Nephron (organoid): ENCODE measurements around the gene DUSP22.

Experiments
- H3K27ac Mint-ChIP-seq, 3 experiments: 2 replicates each; pipeline ENCODE4 v1.8.0; 2020; ENCODE audit warnings: mixed read lengths in 3 of 3, mild to moderate bottlenecking in 2 of 3, moderate library complexity in 1 of 3
- H3K27me3 Mint-ChIP-seq: 2 replicates; pipeline ENCODE4 v1.8.0; 2021; ENCODE audit warnings: low read depth, mild to moderate bottlenecking, moderate library complexity, mixed read lengths
- H3K36me3 Mint-ChIP-seq: 2 replicates; pipeline ENCODE4 v1.8.0; 2020; ENCODE audit warnings: low read depth, mixed read lengths
- H3K4me1 Mint-ChIP-seq: 2 replicates; pipeline ENCODE4 v1.8.0; 2020; ENCODE audit warnings: mixed read lengths
- H3K4me3 Mint-ChIP-seq, 3 experiments: 2 replicates each; pipeline ENCODE4 v1.8.0; 2020; ENCODE audit warnings: mild to moderate bottlenecking in 3 of 3, mixed read lengths in 3 of 3, moderate library complexity in 2 of 3
- H3K9me3 Mint-ChIP-seq: 2 replicates; pipeline ENCODE4 v1.8.0; 2020; ENCODE audit warnings: mixed read lengths
- TF ChIP-seq, protein P1 (sequence below), 3 experiments: fragments of 200-600 bp; sonication (generic); IDR thresholded peaks; one replicate each; pipeline ENCODE4 v1.5.0; 2021; ENCODE audit warnings: antibody characterized with exemption in 3 of 3; ENCODE audit not compliant: unreplicated experiment in 3 of 3

Gene DUSP22

DNA sequence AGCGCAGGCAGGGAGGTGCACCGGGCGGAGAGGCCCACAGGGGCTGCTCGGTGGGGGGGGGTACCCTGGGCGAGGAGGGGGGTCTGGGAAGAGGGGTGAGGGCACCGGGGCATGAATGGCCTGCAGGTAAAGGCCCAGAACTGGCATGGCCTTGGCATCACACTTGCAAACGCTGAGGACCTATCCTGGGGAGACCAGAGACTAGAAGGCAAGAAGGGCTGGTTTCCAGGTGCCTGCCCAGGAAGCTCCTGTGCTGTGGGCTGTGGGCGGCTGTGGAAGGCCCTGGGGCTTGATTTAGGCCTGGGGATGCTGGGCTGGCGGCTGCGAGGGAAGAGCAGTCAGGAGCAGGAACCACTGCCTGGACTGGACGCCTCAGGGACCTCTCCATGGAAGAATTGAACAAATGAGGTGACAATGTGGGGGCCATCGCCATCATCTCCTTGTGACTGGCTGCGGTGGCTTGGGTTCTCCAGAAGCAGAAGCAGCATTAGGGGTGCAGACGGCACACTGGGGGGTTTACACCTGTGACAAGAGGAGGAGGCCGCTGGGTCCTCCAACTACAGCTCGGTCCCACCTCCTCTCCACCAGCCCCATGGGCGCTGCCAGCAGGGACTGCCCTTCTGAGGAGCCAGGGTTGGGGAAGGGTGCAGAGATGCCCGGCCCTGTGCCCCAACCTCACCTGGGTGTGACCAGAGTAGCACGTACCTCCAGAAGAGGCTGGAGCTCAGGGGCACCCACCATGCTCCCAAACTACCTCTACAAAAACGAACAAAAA lies 67.2 kb downstream of the DUSP22 start:
- peaks cover 3% of the 10 kb centered on the region for H3K27me3 Mint-ChIP-seq
- no peak overlapping the region for H3K4me3 Mint-ChIP-seq
- peaks cover 56% of the 10 kb centered on the region for H3K9me3 Mint-ChIP-seq
- H3K4me1 Mint-ChIP-seq = peaks cover 43% of the 10 kb centered on the region
- H3K27ac Mint-ChIP-seq = no peak overlapping the region
- TF ChIP-seq, protein P1, sequence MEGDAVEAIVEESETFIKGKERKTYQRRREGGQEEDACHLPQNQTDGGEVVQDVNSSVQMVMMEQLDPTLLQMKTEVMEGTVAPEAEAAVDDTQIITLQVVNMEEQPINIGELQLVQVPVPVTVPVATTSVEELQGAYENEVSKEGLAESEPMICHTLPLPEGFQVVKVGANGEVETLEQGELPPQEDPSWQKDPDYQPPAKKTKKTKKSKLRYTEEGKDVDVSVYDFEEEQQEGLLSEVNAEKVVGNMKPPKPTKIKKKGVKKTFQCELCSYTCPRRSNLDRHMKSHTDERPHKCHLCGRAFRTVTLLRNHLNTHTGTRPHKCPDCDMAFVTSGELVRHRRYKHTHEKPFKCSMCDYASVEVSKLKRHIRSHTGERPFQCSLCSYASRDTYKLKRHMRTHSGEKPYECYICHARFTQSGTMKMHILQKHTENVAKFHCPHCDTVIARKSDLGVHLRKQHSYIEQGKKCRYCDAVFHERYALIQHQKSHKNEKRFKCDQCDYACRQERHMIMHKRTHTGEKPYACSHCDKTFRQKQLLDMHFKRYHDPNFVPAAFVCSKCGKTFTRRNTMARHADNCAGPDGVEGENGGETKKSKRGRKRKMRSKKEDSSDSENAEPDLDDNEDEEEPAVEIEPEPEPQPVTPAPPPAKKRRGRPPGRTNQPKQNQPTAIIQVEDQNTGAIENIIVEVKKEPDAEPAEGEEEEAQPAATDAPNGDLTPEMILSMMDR (IDR thresholded peaks at IDR 0.05; ENCODE audit: unreplicated experiment in 3 of 3) = no peak
- H3K36me3 Mint-ChIP-seq = no peaks in the 10 kb centered on the region

- Mint-ChIP-seq H3K9me3 (peaks cover 50% of the 10 kb centered on the region), H3K27me3 (peaks cover 3% of the 10 kb centered on the region), H3K36me3 (no peaks in the 10 kb centered on the region), H3K27ac (peak overlapping the region in 1 of 3 experiments; percentile 2), H3K4me1 (peaks cover 36% of the 10 kb centered on the region), H3K4me3 (no peak overlapping the region)
- TF ChIP-seq, protein P1 (IDR thresholded peaks at IDR 0.05; ENCODE audit: unreplicated experiment in 3 of 3) = no peak
These were observed 68.1 kb downstream of the DUSP22 start for GRCh38 chr6:360349-360748.

DNA sequence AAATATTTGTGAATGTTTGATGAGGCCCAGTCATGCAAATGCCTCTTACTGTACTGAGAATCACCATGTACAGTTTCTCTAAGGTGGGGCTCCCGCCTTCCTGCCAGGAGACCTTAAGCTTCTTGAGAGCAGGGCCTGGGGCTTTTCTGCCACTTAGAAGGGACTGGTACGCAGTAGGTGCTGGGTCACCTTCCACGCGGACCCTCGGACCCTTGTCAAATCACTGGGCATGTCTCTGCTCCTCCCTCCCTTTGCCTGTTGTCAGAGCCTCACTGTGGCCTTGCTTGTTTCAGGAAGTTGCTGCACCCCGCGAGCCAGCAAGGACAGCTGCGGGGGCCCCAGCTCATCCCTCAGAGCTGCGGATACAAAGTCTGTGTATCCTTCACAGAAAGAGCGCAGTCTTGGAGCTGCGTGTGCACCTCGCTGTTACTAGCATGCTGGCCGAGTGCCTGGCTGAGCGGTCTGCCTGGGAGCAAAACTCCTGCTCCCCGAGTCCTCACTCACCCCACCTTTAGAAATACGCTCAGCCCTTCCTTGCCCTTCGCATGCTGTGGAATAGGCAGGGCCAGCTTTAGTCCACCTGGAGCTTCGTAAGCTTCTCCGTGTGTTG lies 68.6 kb downstream of the DUSP22 start:
- Mint-ChIP-seq H3K9me3 (peaks cover 53% of the 10 kb centered on the region), H3K4me3 (no peak overlapping the region), H3K27me3 (peaks cover 7% of the 10 kb centered on the region), H3K27ac (peak overlapping the region in 2 of 3 experiments; percentile 2 to 56), H3K4me1 (peaks cover 35% of the 10 kb centered on the region), H3K36me3 (no peaks in the 10 kb centered on the region)
- TF ChIP-seq, protein P1 (IDR thresholded peaks at IDR 0.05; ENCODE audit: unreplicated experiment in 3 of 3) = no peak

DNA sequence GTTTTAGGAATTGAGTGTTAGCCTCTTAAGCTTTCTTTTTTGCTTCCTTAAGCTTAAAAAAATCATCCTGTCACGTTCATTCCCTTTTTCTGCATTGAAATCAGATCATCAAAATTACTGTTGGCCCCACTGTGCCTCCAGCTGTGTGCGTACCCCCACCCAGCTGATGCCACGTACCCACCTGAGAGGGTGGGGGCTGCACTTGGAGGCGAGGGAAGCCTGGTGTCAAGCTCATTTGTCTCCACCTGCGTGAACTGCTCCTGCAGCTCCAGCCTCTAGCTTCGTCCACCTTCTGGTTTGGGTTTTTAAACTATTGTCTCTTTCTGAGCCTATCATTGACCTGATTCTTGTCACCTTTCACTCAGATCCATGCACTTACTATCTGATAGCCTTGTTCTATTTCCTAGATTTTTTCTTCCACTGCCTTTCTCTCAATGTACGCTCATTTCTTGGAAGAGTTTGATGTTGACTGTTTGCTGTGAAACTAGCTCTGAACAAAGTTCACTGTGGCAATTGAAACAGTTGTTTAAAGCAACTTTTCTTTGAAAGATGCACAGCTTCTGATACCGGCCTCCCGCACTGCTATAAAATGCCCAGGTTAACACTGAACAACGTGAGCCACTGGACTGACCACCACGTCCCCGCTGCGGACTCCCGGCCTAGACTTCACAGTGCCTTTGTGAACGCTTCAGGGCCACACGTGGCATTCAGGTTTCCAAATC lies 69.3 kb downstream of the DUSP22 start:
- H3K27me3 Mint-ChIP-seq = peaks cover 7% of the 10 kb centered on the region
- no peaks in the 10 kb centered on the region for H3K36me3 Mint-ChIP-seq
- TF ChIP-seq, protein P1 (IDR thresholded peaks at IDR 0.05; ENCODE audit: unreplicated experiment in 3 of 3) = no peak
- peaks cover 37% of the 10 kb centered on the region for H3K4me1 Mint-ChIP-seq
- H3K4me3 Mint-ChIP-seq = no peak overlapping the region
- peaks cover 50% of the 10 kb centered on the region for H3K9me3 Mint-ChIP-seq
- no peak overlapping the region for H3K27ac Mint-ChIP-seq

DNA sequence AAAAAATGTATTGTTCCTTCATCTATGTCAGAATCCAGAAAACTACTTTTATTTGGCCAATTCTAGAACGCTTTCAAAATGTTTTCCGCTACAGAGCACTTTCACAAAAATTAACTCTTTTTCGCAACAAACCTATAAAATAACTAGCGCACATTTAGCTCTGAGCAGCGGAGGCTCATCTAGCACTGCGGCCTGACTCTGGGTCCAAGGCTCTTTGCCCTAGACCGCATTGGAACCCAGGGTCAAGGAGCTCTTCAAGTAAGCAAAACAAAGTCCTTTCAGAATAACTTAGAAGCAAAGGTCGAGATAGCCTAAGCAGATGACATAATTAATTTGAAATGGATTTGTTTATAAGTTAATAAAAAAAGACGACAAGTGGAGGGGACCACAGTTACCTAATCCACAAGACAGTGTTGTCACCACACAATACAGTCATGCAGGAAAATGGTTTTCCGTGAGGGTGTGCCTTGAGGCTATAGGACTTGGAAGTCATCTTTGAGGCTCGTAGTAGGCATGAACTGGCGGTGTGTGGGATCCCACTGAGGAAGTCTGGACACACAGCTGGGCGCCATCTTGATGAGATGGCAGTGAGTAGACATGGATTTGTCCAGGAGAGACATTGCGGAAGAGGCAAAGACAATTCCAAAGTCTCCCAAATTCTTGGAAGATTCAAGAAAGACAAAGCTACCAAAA lies 70.1 kb downstream of the DUSP22 start:
- Mint-ChIP-seq H3K36me3 (no peaks in the 10 kb centered on the region), H3K27me3 (peaks cover 7% of the 10 kb centered on the region), H3K4me3 (no peak overlapping the region), H3K27ac (no peak overlapping the region), H3K4me1 (peaks cover 45% of the 10 kb centered on the region), H3K9me3 (peaks cover 45% of the 10 kb centered on the region)
- TF ChIP-seq, protein P1 (IDR thresholded peaks at IDR 0.05; ENCODE audit: unreplicated experiment in 3 of 3) = no peak
